ENCODE results near the gene FBXW7. TPM values are rescaled to one million over a fixed set of nuclear protein-coding genes. Genes with fewer than 3 reads are reported as not detected.

FBXW7 gene
- total and polyA plus RNA-seq, 4 donors: 6.5 to 62.7 (median 32.5) TPM

- Histone ChIP-seq H3K36me3 (ENCODE audit: control insufficient read depth in 1 of 2, insufficient read depth in 2 of 2, low read length in 1 of 2) (peaks cover 0 to 3% of the 10 kb centered on the region in 2 donors), H3K4me1 (ENCODE audit: control insufficient read depth in 1 of 2, insufficient read depth in 2 of 2, low read length in 2 of 2) (no peaks in the 10 kb centered on the region), H3K27ac (ENCODE audit: low read depth in 1 of 2, low read length in 2 of 2) (no peak overlapping the region), H3K27me3 (ENCODE audit: control insufficient read depth in 1 of 2, insufficient read depth in 2 of 2, low read length in 1 of 2) (no peaks in the 10 kb centered on the region), H3K4me3 (ENCODE audit: low read length in 2 of 2) (no peak overlapping the region), H3K9me3 (ENCODE audit: control insufficient read depth, low read length) (no peaks in the 10 kb centered on the region)
- ATAC-seq (ENCODE audit: low FRiP score): no peak
- no peak for DNase-seq
- intact Hi-C loops (cut with DNase I): loop anchor here (5.0 to 10.0 kb wide), 2 partner anchors 237 to 239 kb away; partner anchors contain the start of genes ARFIP1 (in 2 of the 2) and TIGD4 (in 2 of the 2)
- 84 to 88% methylated on average over 1 of the region's 1 CpG for WGBS, 2 donors
Measured at GRCh38 chr4:152537881-152538280, 2.0 kb upstream of the FBXW7 start.

DNA sequence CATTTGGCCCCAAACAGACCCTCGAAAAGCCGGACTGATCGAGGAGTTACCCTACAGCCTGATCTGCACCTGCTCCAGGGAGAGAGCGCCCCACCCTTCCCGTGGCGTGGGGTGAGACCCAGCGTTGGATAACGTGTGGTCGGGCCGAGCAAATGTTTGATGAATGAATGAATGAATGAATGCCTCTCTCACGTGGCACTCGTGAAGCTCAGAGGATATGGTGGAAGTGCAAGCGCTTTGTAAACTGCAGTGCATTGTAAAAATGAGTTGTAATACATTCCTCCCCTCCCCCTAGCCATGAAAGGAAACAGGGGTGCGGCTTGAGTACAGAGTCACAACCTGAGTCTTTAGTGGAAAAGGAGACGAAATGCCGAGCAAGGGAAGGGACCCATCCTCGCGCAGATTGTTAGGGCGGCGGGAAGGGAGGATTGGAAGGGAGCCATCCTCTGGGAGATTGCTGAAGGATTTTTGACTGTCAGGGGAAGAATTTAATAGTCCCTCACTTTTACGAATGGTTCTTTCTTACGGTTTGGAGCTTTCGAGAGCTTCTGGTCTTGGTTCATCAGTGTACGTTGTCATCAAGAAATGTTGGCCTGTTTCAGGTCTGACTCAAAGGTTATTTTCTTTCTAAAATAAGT is 772 bp upstream of the FBXW7 start:
- intact Hi-C loops (cut with DNase I): loop anchor here (5.0 to 10.0 kb wide), 2 partner anchors 238 to 241 kb away; partner anchors contain the start of genes ARFIP1 (in 2 of the 2) and TIGD4 (in 2 of the 2)
- no peaks in the 10 kb centered on the region for H3K27me3 ChIP-seq (ENCODE audit: control insufficient read depth in 1 of 2, insufficient read depth in 2 of 2, low read length in 1 of 2)
- H3K36me3 ChIP-seq (ENCODE audit: control insufficient read depth in 1 of 2, insufficient read depth in 2 of 2, low read length in 1 of 2): peaks cover 0 to 3% of the 10 kb centered on the region in 2 donors
- H3K4me3 ChIP-seq (ENCODE audit: low read length in 2 of 2): peak overlapping the region; percentile 43 to 58
- no peak for DNase-seq
- no peaks in the 10 kb centered on the region for H3K9me3 ChIP-seq (ENCODE audit: control insufficient read depth, low read length)
- ATAC-seq (ENCODE audit: low FRiP score): peak; percentile 16
- peak overlapping the region; percentile 37 to 66 for H3K27ac ChIP-seq (ENCODE audit: low read depth in 1 of 2, low read length in 2 of 2)
- no peaks in the 10 kb centered on the region for H3K4me1 ChIP-seq (ENCODE audit: control insufficient read depth in 1 of 2, insufficient read depth in 2 of 2, low read length in 2 of 2)
- 0 to 1% methylated on average over 24 of the region's 24 CpGs for WGBS, 2 donors

- peak overlapping the region; percentile 73 to 94 for H3K4me3 ChIP-seq (ENCODE audit: low read length in 2 of 2)
- DNase-seq (peak; percentile 52 to 78), ATAC-seq (ENCODE audit: low FRiP score) (peak; percentile 12)
- peak overlapping the region in 1 of 2 donors; percentile 59 for H3K27ac ChIP-seq (ENCODE audit: low read depth in 1 of 2, low read length in 2 of 2)
- peaks cover 0 to 4% of the 10 kb centered on the region in 2 donors for H3K4me1 ChIP-seq (ENCODE audit: control insufficient read depth in 1 of 2, insufficient read depth in 2 of 2, low read length in 2 of 2)
- no peaks in the 10 kb centered on the region for H3K9me3 ChIP-seq (ENCODE audit: control insufficient read depth, low read length)
- peaks cover 0 to 3% of the 10 kb centered on the region in 2 donors for H3K36me3 ChIP-seq (ENCODE audit: control insufficient read depth in 1 of 2, insufficient read depth in 2 of 2, low read length in 1 of 2)
- WGBS, 2 donors: 0% methylated on average over 38 to 60 of the region's 60 CpGs
- H3K27me3 ChIP-seq (ENCODE audit: control insufficient read depth in 1 of 2, insufficient read depth in 2 of 2, low read length in 1 of 2): no peaks in the 10 kb centered on the region
- intact Hi-C loops (cut with DNase I): loop anchor here (5.0 to 10.0 kb wide), 2 partner anchors 239 to 242 kb away; partner anchors contain the start of genes ARFIP1 (in 2 of the 2) and TIGD4 (in 2 of the 2)
Measured at GRCh38 chr4:152535360-152535902, 461 bp downstream of the FBXW7 start.

- peaks cover 0 to 4% of the 10 kb centered on the region in 2 donors for H3K4me1 ChIP-seq (ENCODE audit: control insufficient read depth in 1 of 2, insufficient read depth in 2 of 2, low read length in 2 of 2)
Measured at GRCh38 chr4:152534541-152535359, 1.1 kb downstream of the FBXW7 start.

GRCh38 chr4:152531479-152531878 is 4.4 kb downstream of the FBXW7 start:
- Histone ChIP-seq H3K36me3 (ENCODE audit: control insufficient read depth in 1 of 2, insufficient read depth in 2 of 2, low read length in 1 of 2) (no peaks in the 10 kb centered on the region), H3K4me3 (ENCODE audit: low read length in 2 of 2) (no peak overlapping the region), H3K27me3 (ENCODE audit: control insufficient read depth in 1 of 2, insufficient read depth in 2 of 2, low read length in 1 of 2) (no peaks in the 10 kb centered on the region), H3K27ac (ENCODE audit: low read depth in 1 of 2, low read length in 2 of 2) (no peak overlapping the region), H3K4me1 (ENCODE audit: control insufficient read depth in 1 of 2, insufficient read depth in 2 of 2, low read length in 2 of 2) (peaks cover 0 to 4% of the 10 kb centered on the region in 2 donors), H3K9me3 (ENCODE audit: control insufficient read depth, low read length) (no peaks in the 10 kb centered on the region)
- 77 to 79% methylated on average over 3 of the region's 3 CpGs for WGBS, 2 donors
- intact Hi-C loops (cut with DNase I): loop anchor here in 1 of 2 donors (10.0 kb wide), 1 partner anchor 243 kb away; the partner anchor contains the start of genes ARFIP1 and TIGD4
- ATAC-seq (ENCODE audit: low FRiP score): no peak
- no peak for DNase-seq

More at GRCh38 chr4:152534541-152535359, 1.1 kb downstream of the FBXW7 start:
- Histone ChIP-seq H3K4me3 (ENCODE audit: low read length in 2 of 2) (peak overlapping the region; percentile 73 to 94), H3K27ac (ENCODE audit: low read depth in 1 of 2, low read length in 2 of 2) (no peak overlapping the region), H3K36me3 (ENCODE audit: control insufficient read depth in 1 of 2, insufficient read depth in 2 of 2, low read length in 1 of 2) (peaks cover 0 to 1% of the 10 kb centered on the region in 2 donors), H3K27me3 (ENCODE audit: control insufficient read depth in 1 of 2, insufficient read depth in 2 of 2, low read length in 1 of 2) (no peaks in the 10 kb centered on the region), H3K9me3 (ENCODE audit: control insufficient read depth, low read length) (no peaks in the 10 kb centered on the region)
- WGBS, 2 donors: 1 to 2% methylated on average over 43 to 45 of the region's 45 CpGs
- DNase-seq (peak; percentile 72 to 82), ATAC-seq (ENCODE audit: low FRiP score) (no peak)
- intact Hi-C loops (cut with DNase I): loop anchor here (5.0 to 10.0 kb wide), 2 partner anchors 240 to 243 kb away; partner anchors contain the start of genes ARFIP1 (in 2 of the 2) and TIGD4 (in 2 of the 2)

DNA sequence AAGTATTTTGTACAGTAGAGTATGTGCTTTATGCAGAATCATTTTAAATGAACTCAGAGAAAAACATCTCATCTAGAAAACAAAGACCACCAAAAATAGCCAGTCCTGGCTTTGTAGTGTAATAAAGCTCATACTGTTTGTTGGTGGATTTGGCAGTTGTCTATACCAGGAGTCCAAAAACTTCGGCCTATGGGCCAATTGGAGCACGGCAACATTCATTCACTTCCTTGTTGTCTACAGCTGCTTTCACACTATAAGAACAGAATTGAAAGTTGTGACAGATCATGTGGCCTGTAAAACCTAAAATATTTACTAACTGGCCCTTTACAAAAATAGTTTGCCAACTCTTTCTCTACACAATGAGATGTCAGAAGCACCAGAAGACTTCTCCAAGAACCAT is 5.3 kb downstream of the FBXW7 start:
- Histone ChIP-seq H3K36me3 (ENCODE audit: control insufficient read depth in 1 of 2, insufficient read depth in 2 of 2, low read length in 1 of 2) (no peaks in the 10 kb centered on the region), H3K4me3 (ENCODE audit: low read length in 2 of 2) (no peak overlapping the region), H3K27me3 (ENCODE audit: control insufficient read depth in 1 of 2, insufficient read depth in 2 of 2, low read length in 1 of 2) (no peaks in the 10 kb centered on the region), H3K27ac (ENCODE audit: low read depth in 1 of 2, low read length in 2 of 2) (no peak overlapping the region), H3K4me1 (ENCODE audit: control insufficient read depth in 1 of 2, insufficient read depth in 2 of 2, low read length in 2 of 2) (peaks cover 0 to 4% of the 10 kb centered on the region in 2 donors), H3K9me3 (ENCODE audit: control insufficient read depth, low read length) (no peaks in the 10 kb centered on the region)
- DNase-seq (no peak), ATAC-seq (ENCODE audit: low FRiP score) (no peak)
- intact Hi-C loops (cut with DNase I): loop anchor here in 1 of 2 donors (10.0 kb wide), 1 partner anchor 244 kb away; the partner anchor contains the start of genes ARFIP1 and TIGD4
- 86 to 92% methylated on average over 2 of the region's 2 CpGs for WGBS, 2 donors

GRCh38 chr4:152529880-152530279 is 6.0 kb downstream of the FBXW7 start:
- ATAC-seq (ENCODE audit: low FRiP score) (no peak), DNase-seq (no peak)
- Histone ChIP-seq H3K4me1 (ENCODE audit: control insufficient read depth in 1 of 2, insufficient read depth in 2 of 2, low read length in 2 of 2) (peaks cover 0 to 4% of the 10 kb centered on the region in 2 donors), H3K9me3 (ENCODE audit: control insufficient read depth, low read length) (no peaks in the 10 kb centered on the region), H3K4me3 (ENCODE audit: low read length in 2 of 2) (no peak overlapping the region), H3K27ac (ENCODE audit: low read depth in 1 of 2, low read length in 2 of 2) (no peak overlapping the region), H3K27me3 (ENCODE audit: control insufficient read depth in 1 of 2, insufficient read depth in 2 of 2, low read length in 1 of 2) (no peaks in the 10 kb centered on the region), H3K36me3 (ENCODE audit: control insufficient read depth in 1 of 2, insufficient read depth in 2 of 2, low read length in 1 of 2) (no peaks in the 10 kb centered on the region)
- intact Hi-C loops (cut with DNase I): loop anchor here in 1 of 2 donors (10.0 kb wide), 1 partner anchor 245 kb away; the partner anchor contains the start of genes ARFIP1 and TIGD4
- WGBS, 2 donors: 89 to 92% methylated on average over 8 of the region's 8 CpGs

- intact Hi-C loops (cut with DNase I): no loop called here
- DNase-seq (no peak), ATAC-seq (ENCODE audit: low FRiP score) (no peak)
- H3K9me3 ChIP-seq (ENCODE audit: control insufficient read depth, low read length): no peaks in the 10 kb centered on the region
- H3K36me3 ChIP-seq (ENCODE audit: control insufficient read depth in 1 of 2, insufficient read depth in 2 of 2, low read length in 1 of 2): no peaks in the 10 kb centered on the region
- peaks cover 0 to 4% of the 10 kb centered on the region in 2 donors for H3K4me1 ChIP-seq (ENCODE audit: control insufficient read depth in 1 of 2, insufficient read depth in 2 of 2, low read length in 2 of 2)
- 88 to 90% methylated on average over 2 of the region's 2 CpGs for WGBS, 2 donors
- no peak overlapping the region for H3K27ac ChIP-seq (ENCODE audit: low read depth in 1 of 2, low read length in 2 of 2)
- no peaks in the 10 kb centered on the region for H3K27me3 ChIP-seq (ENCODE audit: control insufficient read depth in 1 of 2, insufficient read depth in 2 of 2, low read length in 1 of 2)
- no peak overlapping the region for H3K4me3 ChIP-seq (ENCODE audit: low read length in 2 of 2)
Measured at GRCh38 chr4:152528060-152528459, 7.8 kb downstream of the FBXW7 start.

All from aorta (tissue), 5 donors.